ENCODE measurements around the gene OR2T5. TPM values are rescaled to one million over a fixed set of nuclear protein-coding genes. Genes with fewer than 3 reads are reported as not detected.
"Not testable (repeated sequence)": the region's sequence is repeated elsewhere in the genome, so short reads cannot be mapped to it uniquely, and the experiment has no call there.

OR2T5 gene
- total RNA-seq (2022) (not detected in 2 replicates), Bru-seq, nascent RNA (not detected), BruChase-seq, experiment 1, labeled RNA remaining after a 2-hour chase (not detected), BruChase-seq, experiment 2, labeled RNA remaining after a 6-hour chase (not detected)
- long read RNA-seq, result 0 reads

DNA sequence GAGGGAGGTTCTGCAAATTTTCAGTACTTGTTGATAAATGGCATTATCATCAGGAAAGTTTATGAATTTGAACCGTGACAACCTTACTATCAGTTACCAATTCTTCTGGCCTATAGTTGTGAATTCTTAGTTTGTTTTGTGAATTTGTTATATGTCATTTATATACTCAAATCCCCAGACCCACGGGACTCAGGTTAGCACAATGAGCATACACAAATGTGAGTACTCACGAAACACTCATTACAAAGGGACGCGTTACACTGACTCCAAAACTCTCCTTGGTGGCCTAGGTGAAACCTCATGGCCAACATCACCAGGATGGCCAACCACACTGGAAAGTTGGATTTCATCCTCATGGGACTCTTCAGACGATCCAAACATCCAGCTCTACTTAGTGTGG is at the start of gene OR2T5:
Gene OR2T5, plus strand, starts transcription at position 301 of the 400 bp plus-strand sequence. Its CDS starts 0 bp downstream, at position 301.
- not testable (repeated sequence) for BruUV-seq (replicated peaks); H3K4me3 Mint-ChIP-seq (ENCODE audit: unreplicated experiment)

GRCh38 chr1:248438668-248439067 is 49.7 kb upstream of the OR2T5 start:
- H3K4me1 ChIP-seq; H3K9me3 Mint-ChIP-seq (ENCODE audit: unreplicated experiment); BruUV-seq (replicated peaks); H3K4me1 Mint-ChIP-seq (ENCODE audit: low read depth, unreplicated experiment); H3K36me3 ChIP-seq (ENCODE audit: control insufficient read depth, insufficient read depth, low read length); H3K27me3 ChIP-seq (replicated peaks; ENCODE audit: control insufficient read depth, insufficient read depth, low read length); CTCF ChIA-PET; H3K27ac Mint-ChIP-seq (ENCODE audit: unreplicated experiment); intact Hi-C loops (cut with micrococcal nuclease; ENCODE audit: unreplicated experiment); H3K36me3 Mint-ChIP-seq (ENCODE audit: insufficient read depth, unreplicated experiment); H3K4me3 ChIP-seq (ENCODE audit: low read depth, low read length); H3K4me3 Mint-ChIP-seq (ENCODE audit: unreplicated experiment); H3K9me3 ChIP-seq; POLR2A ChIA-PET; DNase-seq; H3K27me3 Mint-ChIP-seq (ENCODE audit: insufficient read depth, unreplicated experiment): not testable (repeated sequence)

More for the DNA sequence above, at the start of gene OR2T5:
- H3K27me3 ChIP-seq (replicated peaks; ENCODE audit: control insufficient read depth, insufficient read depth, low read length); H3K4me3 ChIP-seq (ENCODE audit: low read depth, low read length); H3K27me3 Mint-ChIP-seq (ENCODE audit: insufficient read depth, unreplicated experiment); H3K9me3 Mint-ChIP-seq (ENCODE audit: unreplicated experiment); H3K36me3 Mint-ChIP-seq (ENCODE audit: insufficient read depth, unreplicated experiment); H3K36me3 ChIP-seq (ENCODE audit: control insufficient read depth, insufficient read depth, low read length); intact Hi-C loops (cut with micrococcal nuclease; ENCODE audit: unreplicated experiment); H3K4me1 ChIP-seq; CTCF ChIA-PET; H3K9me3 ChIP-seq; DNase-seq; POLR2A ChIA-PET; H3K4me1 Mint-ChIP-seq (ENCODE audit: low read depth, unreplicated experiment); H3K27ac Mint-ChIP-seq (ENCODE audit: unreplicated experiment): not testable (repeated sequence)

DNA sequence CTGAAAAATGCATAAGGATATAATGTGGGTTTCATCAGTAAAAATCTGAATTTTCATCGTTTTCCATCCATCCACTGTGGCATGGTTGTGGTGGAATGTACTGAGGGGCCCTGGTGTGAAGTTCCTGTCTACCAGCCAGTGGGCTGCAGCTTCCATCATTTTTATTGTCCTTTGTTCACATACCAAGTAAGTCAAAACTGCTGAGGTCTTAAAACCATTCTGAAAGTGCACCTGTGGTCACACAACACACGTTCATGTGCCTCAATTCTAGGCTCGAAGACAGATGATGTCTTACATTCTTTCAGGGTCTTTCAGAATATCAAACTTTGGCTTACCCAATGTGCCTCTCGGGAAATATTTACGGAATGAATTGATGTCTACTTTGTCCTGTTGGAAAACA is 49.1 kb upstream of the OR2T5 start:
- H3K27me3 ChIP-seq (replicated peaks; ENCODE audit: control insufficient read depth, insufficient read depth, low read length); CTCF ChIA-PET; H3K4me3 ChIP-seq (ENCODE audit: low read depth, low read length); intact Hi-C loops (cut with micrococcal nuclease; ENCODE audit: unreplicated experiment); H3K9me3 ChIP-seq; H3K9me3 Mint-ChIP-seq (ENCODE audit: unreplicated experiment); H3K27ac Mint-ChIP-seq (ENCODE audit: unreplicated experiment); H3K36me3 ChIP-seq (ENCODE audit: control insufficient read depth, insufficient read depth, low read length); H3K4me1 ChIP-seq; POLR2A ChIA-PET; BruUV-seq (replicated peaks); H3K4me1 Mint-ChIP-seq (ENCODE audit: low read depth, unreplicated experiment); H3K36me3 Mint-ChIP-seq (ENCODE audit: insufficient read depth, unreplicated experiment); H3K27me3 Mint-ChIP-seq (ENCODE audit: insufficient read depth, unreplicated experiment); H3K4me3 Mint-ChIP-seq (ENCODE audit: unreplicated experiment); DNase-seq: not testable (repeated sequence)

DNA sequence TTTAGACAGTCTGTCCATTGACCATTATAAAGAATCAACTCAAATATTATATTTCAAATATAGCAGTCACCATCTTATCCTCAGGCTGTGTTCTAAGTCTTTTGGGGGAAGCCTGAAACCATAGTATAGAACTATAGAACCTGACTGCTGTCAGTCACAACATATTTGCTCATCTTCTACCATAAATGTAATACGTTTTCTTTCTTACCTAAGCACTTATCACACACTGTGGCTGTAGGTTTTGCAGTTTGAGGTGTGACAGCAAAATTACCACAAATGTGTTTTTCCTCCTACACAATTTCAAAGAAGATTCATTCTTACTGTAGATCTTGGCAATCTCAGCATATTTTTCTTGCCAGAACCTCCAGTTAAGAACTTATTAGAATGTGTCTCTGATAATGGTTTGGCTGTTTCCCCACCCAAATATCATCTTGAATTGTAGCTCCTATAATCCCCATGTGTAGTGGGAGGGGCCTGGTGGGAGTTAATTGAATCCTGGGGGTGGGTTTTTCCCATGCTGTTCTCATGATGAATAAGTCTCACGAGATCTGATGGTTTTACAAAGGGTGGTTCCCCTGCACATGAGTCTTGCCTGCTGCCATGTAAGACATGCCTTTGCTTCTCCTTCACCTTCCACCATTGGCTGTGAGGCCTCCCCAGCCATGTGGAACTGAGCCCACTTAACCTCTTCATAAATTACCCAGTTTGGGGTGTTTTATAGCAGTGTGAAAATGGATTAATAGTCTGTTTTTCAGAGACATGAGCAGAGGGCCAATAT is 45.7 kb upstream of the OR2T5 start:
- intact Hi-C loops (cut with micrococcal nuclease; ENCODE audit: unreplicated experiment); H3K4me3 Mint-ChIP-seq (ENCODE audit: unreplicated experiment); H3K4me3 ChIP-seq (ENCODE audit: low read depth, low read length); H3K9me3 Mint-ChIP-seq (ENCODE audit: unreplicated experiment); H3K9me3 ChIP-seq; H3K36me3 ChIP-seq (ENCODE audit: control insufficient read depth, insufficient read depth, low read length); DNase-seq; BruUV-seq (replicated peaks); CTCF ChIA-PET; H3K36me3 Mint-ChIP-seq (ENCODE audit: insufficient read depth, unreplicated experiment); H3K4me1 ChIP-seq; POLR2A ChIA-PET; H3K27me3 Mint-ChIP-seq (ENCODE audit: insufficient read depth, unreplicated experiment); H3K27ac Mint-ChIP-seq (ENCODE audit: unreplicated experiment); H3K27me3 ChIP-seq (replicated peaks; ENCODE audit: control insufficient read depth, insufficient read depth, low read length); H3K4me1 Mint-ChIP-seq (ENCODE audit: low read depth, unreplicated experiment): not testable (repeated sequence)

GRCh38 chr1:248444603-248445002 is 43.8 kb upstream of the OR2T5 start:
- H3K9me3 ChIP-seq; POLR2A ChIA-PET; H3K4me1 Mint-ChIP-seq (ENCODE audit: low read depth, unreplicated experiment); H3K27ac Mint-ChIP-seq (ENCODE audit: unreplicated experiment); BruUV-seq (replicated peaks); H3K36me3 ChIP-seq (ENCODE audit: control insufficient read depth, insufficient read depth, low read length); H3K36me3 Mint-ChIP-seq (ENCODE audit: insufficient read depth, unreplicated experiment); CTCF ChIA-PET; H3K27me3 ChIP-seq (replicated peaks; ENCODE audit: control insufficient read depth, insufficient read depth, low read length); DNase-seq; H3K9me3 Mint-ChIP-seq (ENCODE audit: unreplicated experiment); H3K4me3 ChIP-seq (ENCODE audit: low read depth, low read length); H3K4me3 Mint-ChIP-seq (ENCODE audit: unreplicated experiment); intact Hi-C loops (cut with micrococcal nuclease; ENCODE audit: unreplicated experiment); H3K4me1 ChIP-seq; H3K27me3 Mint-ChIP-seq (ENCODE audit: insufficient read depth, unreplicated experiment): not testable (repeated sequence)

DNA sequence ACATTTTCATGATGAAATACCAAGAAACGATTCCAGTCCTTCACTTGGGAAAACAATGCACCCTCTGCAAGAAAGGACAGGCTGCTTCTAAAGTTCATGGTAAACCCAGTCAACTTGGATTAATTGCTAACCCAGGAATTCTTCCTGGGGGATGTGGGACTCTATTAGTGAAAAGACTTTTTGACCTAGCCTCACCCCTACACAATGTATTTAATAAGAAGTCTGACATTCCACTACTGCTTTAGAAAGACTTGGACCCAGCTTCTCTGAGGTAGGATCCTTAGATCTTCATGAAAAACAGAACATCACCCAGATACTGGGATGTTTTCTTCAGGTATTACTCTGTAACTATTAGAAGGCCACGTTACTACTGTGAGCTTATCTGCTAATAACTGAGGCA is 43.0 kb upstream of the OR2T5 start, which contains the start of gene OR2T2:
Gene OR2T2, plus strand, starts transcription at position 239 of the 400 bp plus-strand sequence. CDS start 7,161 bp downstream, outside the sequence.
- H3K9me3 ChIP-seq; H3K9me3 Mint-ChIP-seq (ENCODE audit: unreplicated experiment); H3K36me3 ChIP-seq (ENCODE audit: control insufficient read depth, insufficient read depth, low read length); CTCF ChIA-PET; H3K4me1 Mint-ChIP-seq (ENCODE audit: low read depth, unreplicated experiment); H3K27ac Mint-ChIP-seq (ENCODE audit: unreplicated experiment); POLR2A ChIA-PET; H3K36me3 Mint-ChIP-seq (ENCODE audit: insufficient read depth, unreplicated experiment); intact Hi-C loops (cut with micrococcal nuclease; ENCODE audit: unreplicated experiment); BruUV-seq (replicated peaks); DNase-seq; H3K4me1 ChIP-seq; H3K4me3 Mint-ChIP-seq (ENCODE audit: unreplicated experiment); H3K4me3 ChIP-seq (ENCODE audit: low read depth, low read length); H3K27me3 ChIP-seq (replicated peaks; ENCODE audit: control insufficient read depth, insufficient read depth, low read length); H3K27me3 Mint-ChIP-seq (ENCODE audit: insufficient read depth, unreplicated experiment): not testable (repeated sequence)

- H3K27me3 Mint-ChIP-seq (ENCODE audit: insufficient read depth, unreplicated experiment); H3K9me3 Mint-ChIP-seq (ENCODE audit: unreplicated experiment); H3K27ac Mint-ChIP-seq (ENCODE audit: unreplicated experiment); CTCF ChIA-PET; H3K9me3 ChIP-seq; H3K4me1 Mint-ChIP-seq (ENCODE audit: low read depth, unreplicated experiment); intact Hi-C loops (cut with micrococcal nuclease; ENCODE audit: unreplicated experiment); H3K4me1 ChIP-seq; DNase-seq; H3K4me3 Mint-ChIP-seq (ENCODE audit: unreplicated experiment); BruUV-seq (replicated peaks); H3K27me3 ChIP-seq (replicated peaks; ENCODE audit: control insufficient read depth, insufficient read depth, low read length); H3K36me3 Mint-ChIP-seq (ENCODE audit: insufficient read depth, unreplicated experiment); H3K36me3 ChIP-seq (ENCODE audit: control insufficient read depth, insufficient read depth, low read length); POLR2A ChIA-PET; H3K4me3 ChIP-seq (ENCODE audit: low read depth, low read length): not testable (repeated sequence)
Measured at GRCh38 chr1:248448409-248449074, 39.8 kb upstream of the OR2T5 start.

All from Caco-2 (cell line).